ENCODE results near the gene PPP4R1. TPM values are rescaled to one million over a fixed set of nuclear protein-coding genes. Genes with fewer than 3 reads are reported as not detected.
A peak's percentile ranks its signal among the peaks of the same experiment; 100 is the strongest.

The PPP4R1 gene
- polyA plus RNA-seq, 1 of the 3 experiments (the other 2 are of a cell fraction) = 53.4 TPM

- H3K79me2 ChIP-seq (ENCODE audit: insufficient read depth) = no peaks in the 10 kb centered on the region
- whole genome bisulfite sequencing (ENCODE audit: low lambda C conversion rate) = 21% methylated on average over 6 of the region's 6 CpGs
- H3K4me2 ChIP-seq = peak overlapping the region; percentile 74
- H3K27ac ChIP-seq (ENCODE audit: low read depth in 2 of 2, low read length in 1 of 2) = peak overlapping the region in 1 of 2 experiments; percentile 80; a peak in 2 of 4 replicates
- TF ChIP-seq MAX (IDR thresholded peaks at IDR 0.05; ENCODE audit: low read depth) = no peak
- TF ChIP-seq RCOR1 (IDR thresholded peaks at IDR 0.05; ENCODE audit: low read length) = no peak
- no peak for TF ChIP-seq FOXM1 (IDR thresholded peaks at IDR 0.05; ENCODE audit: low read depth)
- no peak; a peak in 1 of 4 replicates for TF ChIP-seq EP300 (IDR thresholded peaks at IDR 0.05; ENCODE audit: borderline replicate concordance in 1 of 2, low read depth in 1 of 2, low read length in 1 of 2)
- no peak for TF ChIP-seq SIN3A (IDR thresholded peaks at IDR 0.05; ENCODE audit: borderline replicate concordance, low read depth, low read length)
- peak; percentile 45 for TF ChIP-seq TCF12 (IDR thresholded peaks at IDR 0.05)
- TF ChIP-seq POLR2AphosphoS5 (IDR thresholded peaks at IDR 0.05; ENCODE audit: low read depth, low read length) = 0 out of 2 replicates have a peak, but pooled peaks have one; percentile 26
- TF ChIP-seq FOSL2 (IDR thresholded peaks at IDR 0.05; ENCODE audit: borderline replicate concordance, low read depth) = peak; percentile 67; the same call in 1 of the 2 replicates
- no peak for TF ChIP-seq RFX5 (IDR thresholded peaks at IDR 0.05; ENCODE audit: low read length)
- TF ChIP-seq, protein P1, sequence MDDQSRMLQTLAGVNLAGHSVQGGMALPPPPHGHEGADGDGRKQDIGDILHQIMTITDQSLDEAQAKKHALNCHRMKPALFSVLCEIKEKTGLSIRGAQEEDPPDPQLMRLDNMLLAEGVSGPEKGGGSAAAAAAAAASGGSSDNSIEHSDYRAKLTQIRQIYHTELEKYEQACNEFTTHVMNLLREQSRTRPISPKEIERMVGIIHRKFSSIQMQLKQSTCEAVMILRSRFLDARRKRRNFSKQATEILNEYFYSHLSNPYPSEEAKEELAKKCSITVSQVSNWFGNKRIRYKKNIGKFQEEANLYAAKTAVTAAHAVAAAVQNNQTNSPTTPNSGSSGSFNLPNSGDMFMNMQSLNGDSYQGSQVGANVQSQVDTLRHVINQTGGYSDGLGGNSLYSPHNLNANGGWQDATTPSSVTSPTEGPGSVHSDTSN (IDR thresholded peaks at IDR 0.05) = 0 out of 2 replicates have a peak, but pooled peaks have one; percentile 17
- no peak for TF ChIP-seq NFIC (IDR thresholded peaks at IDR 0.05; ENCODE audit: borderline replicate concordance)
- TF ChIP-seq NRF1 (IDR thresholded peaks at IDR 0.05; ENCODE audit: low read depth, low read length) = no peak
- no peak for TF ChIP-seq FOXJ3 (CRISPR knock-in tag; IDR thresholded peaks at IDR 0.05)
- no peak for TF ChIP-seq MXI1 (IDR thresholded peaks at IDR 0.05; ENCODE audit: low read depth, low read length)
- TF ChIP-seq ELF1 (IDR thresholded peaks at IDR 0.05) = no peak
- TF ChIP-seq RXRA (IDR thresholded peaks at IDR 0.05; ENCODE audit: borderline replicate concordance, low read depth) = no peak
- peak; percentile 52 for TF ChIP-seq JUND (IDR thresholded peaks at IDR 0.05)
- no peaks in the 10 kb centered on the region for H4K20me1 ChIP-seq (ENCODE audit: insufficient read depth)
- H2AFZ ChIP-seq (ENCODE audit: low read depth) = no peak overlapping the region
- ChIA-PET CTCF (interaction anchor here (1.1 kb wide), 1 partner anchor 21 kb away, joined by 3 read pairs; no protein-coding TSS in a partner anchor), POLR2A (no interaction called here)
- no peaks in the 10 kb centered on the region for H3K9me2 ChIP-seq
- DNase-seq = no peak
- no peaks in the 10 kb centered on the region for H3K9me3 ChIP-seq
- peaks cover 20% of the 10 kb centered on the region in 2 experiments for H3K36me3 ChIP-seq (replicated peaks in 1 of 2; ENCODE audit: control insufficient read depth in 1 of 2, insufficient read depth in 2 of 2, low read length in 1 of 2)
- peaks cover 13 to 28% of the 10 kb centered on the region in 2 experiments; a peak in 3 of 4 replicates for H3K4me1 ChIP-seq (ENCODE audit: control insufficient read depth in 1 of 2, insufficient read depth in 2 of 2, low read depth in 1 of 2, low read length in 1 of 2)
- 0 out of 4 replicates have a peak overlapping the region, but pooled peaks of 1 of the 2 experiments have one; percentile 34 for H3K4me3 ChIP-seq (ENCODE audit: low read depth in 2 of 2, low read length in 1 of 2)
- peaks cover 40% of the 10 kb centered on the region for H3F3A ChIP-seq (replicated peaks; ENCODE audit: insufficient read depth)
- no peaks in the 10 kb centered on the region for H3K27me3 ChIP-seq (ENCODE audit: insufficient read depth)
- H3K9ac ChIP-seq = peak overlapping the region; percentile 43; the same call in 1 of the 2 replicates
Observed at GRCh38 chr18:9539283-9539682, 75.1 kb downstream of the PPP4R1 start.

GRCh38 chr18:9537677-9538076 lies 76.7 kb downstream of the PPP4R1 start:
- CTCF ChIA-PET = interaction anchor here (0.6 to 1.2 kb wide), 3 partner anchors 11 to 310 kb away, joined by 3 read pairs; no protein-coding TSS in a partner anchor
- H3K27ac ChIP-seq (ENCODE audit: low read depth in 2 of 2, low read length in 1 of 2) = no peak overlapping the region
- no peak overlapping the region for H2AFZ ChIP-seq (ENCODE audit: low read depth)
- WGBS (ENCODE audit: low lambda C conversion rate) = 93% methylated on average over 6 of the region's 6 CpGs
- H3K9ac ChIP-seq = no peak overlapping the region
- H3K9me3 ChIP-seq = no peaks in the 10 kb centered on the region
- no peaks in the 10 kb centered on the region for H3K79me2 ChIP-seq (ENCODE audit: insufficient read depth)
- POLR2A ChIA-PET = no interaction called here
- peaks cover 32 to 34% of the 10 kb centered on the region in 2 experiments for H3K36me3 ChIP-seq (replicated peaks in 1 of 2; ENCODE audit: control insufficient read depth in 1 of 2, insufficient read depth in 2 of 2, low read length in 1 of 2)
- H3F3A ChIP-seq (replicated peaks; ENCODE audit: insufficient read depth) = peaks cover 39% of the 10 kb centered on the region
- DNase-seq = no peak
- H4K20me1 ChIP-seq (ENCODE audit: insufficient read depth) = no peaks in the 10 kb centered on the region
- H3K27me3 ChIP-seq (ENCODE audit: insufficient read depth) = no peaks in the 10 kb centered on the region
- H3K4me2 ChIP-seq = no peak overlapping the region
- H3K4me3 ChIP-seq (ENCODE audit: low read depth in 2 of 2, low read length in 1 of 2) = no peak overlapping the region
- H3K9me2 ChIP-seq = no peaks in the 10 kb centered on the region
- peaks cover 13 to 28% of the 10 kb centered on the region in 2 experiments; a peak in 3 of 4 replicates for H3K4me1 ChIP-seq (ENCODE audit: control insufficient read depth in 1 of 2, insufficient read depth in 2 of 2, low read depth in 1 of 2, low read length in 1 of 2)
- TF ChIP-seq TCF12 (IDR thresholded peaks at IDR 0.05) (no peak), POLR2AphosphoS5 (IDR thresholded peaks at IDR 0.05; ENCODE audit: low read depth, low read length) (no peak), RAD21 (IDR thresholded peaks at IDR 0.05; ENCODE audit: low read length) (no peak), GABPA (IDR thresholded peaks at IDR 0.05; ENCODE audit: low read depth) (no peak), IRF3 (IDR thresholded peaks at IDR 0.05; ENCODE audit: low read depth, low read length) (no peak), SMC3 (IDR thresholded peaks at IDR 0.05; ENCODE audit: low read depth, low read length) (no peak), MEF2A (IDR thresholded peaks at IDR 0.05; ENCODE audit: borderline replicate concordance, low read depth) (no peak), YY1 (IDR thresholded peaks at IDR 0.05; ENCODE audit: low read depth) (no peak), ZBTB33 (IDR thresholded peaks at IDR 0.05; ENCODE audit: borderline replicate concordance, low read depth) (no peak), NFIC (IDR thresholded peaks at IDR 0.05; ENCODE audit: borderline replicate concordance) (no peak), JUND (IDR thresholded peaks at IDR 0.05) (no peak), MXI1 (IDR thresholded peaks at IDR 0.05; ENCODE audit: low read depth, low read length) (no peak), EZH2phosphoT487 (IDR thresholded peaks at IDR 0.05; ENCODE audit: borderline replicate concordance, low read depth) (no peak), RFX5 (IDR thresholded peaks at IDR 0.05; ENCODE audit: low read length) (no peak), RXRA (IDR thresholded peaks at IDR 0.05; ENCODE audit: borderline replicate concordance, low read depth) (no peak), MAX (IDR thresholded peaks at IDR 0.05; ENCODE audit: low read depth) (no peak)
